Endothelial cell of umbilical vein (primary cell): Measurements from ENCODE around the gene PEX10. TPM values are rescaled to one million over a fixed set of nuclear protein-coding genes. Genes with fewer than 3 reads are reported as not detected.
"Not testable (repeated sequence)": the region's sequence is repeated elsewhere in the genome, so short reads cannot be mapped to it uniquely, and the experiment has no call there.

Source experiments
- BruUV-seq: library from RNA; stranded (reverse); fragments of 400-500 nt; replicated peaks from 2 replicates; lab custom pipeline; 2021; lab: Mats Ljungman, UMichigan
- CTCF ChIA-PET: fragments of 300-600, 350-600 bp; sonication (Branson Sonifier 250); formaldehyde crosslinking; loops from one replicate; lab custom pipeline; 2021; ENCODE audit warnings: antibody characterized with exemption, inconsistent platforms; lab: Charles Lee
- POLR2A ChIA-PET: fragments of 300-600, 350-600 bp; sonication (Branson Sonifier 250); formaldehyde crosslinking; loops from one replicate; lab custom pipeline; 2021; ENCODE audit warnings: antibody characterized with exemption, inconsistent platforms; lab: Charles Lee
- DNase-seq: peaks from one replicate; pipeline ENCODE4 v3.0.0-alpha.2; 2011; ENCODE audit warnings: low read depth, low spot score
- FAIRE-seq: peaks from 2 replicates; lab custom pipeline; 2011; peaks lifted over from hg19 to GRCh38; lab: Jason Lieb, UNC
- H2AFZ ChIP-seq: 2 replicates; pipeline ENCODE4 v1.6.0; 2012; ENCODE audit warnings: low read depth, low read length, control low read depth, inconsistent platforms
- H3K27ac ChIP-seq: 2 replicates; pipeline ENCODE4 v1.5.1; 2011; ENCODE audit warnings: low read depth, mild to moderate bottlenecking, control low read depth, low read length, moderate library complexity; ENCODE audit not compliant: insufficient read depth
- H3K27me3 ChIP-seq, 2 experiments: 2 replicates each; pipeline versions ENCODE4 v1.6.0 to v1.6.1; 2011; ENCODE audit warnings: low read length in 2 of 2, mixed read lengths in 1 of 2; ENCODE audit not compliant: control insufficient read depth in 2 of 2, insufficient read depth in 2 of 2
- H3K36me3 ChIP-seq, 2 experiments: 2 replicates in 1 of 2; 3 replicates in 1 of 2; pipeline ENCODE4 v1.5.1; 2011; ENCODE audit warnings: low read length in 2 of 2, mild to moderate bottlenecking in 1 of 2, moderate library complexity in 1 of 2; ENCODE audit not compliant: control insufficient read depth in 2 of 2, insufficient read depth in 2 of 2; ENCODE audit errors: extremely low read depth in 1 of 2
- H3K4me1 ChIP-seq: 3 replicates; pipeline ENCODE4 v1.5.1; 2011; ENCODE audit warnings: mild to moderate bottlenecking, low read length; ENCODE audit not compliant: control insufficient read depth, insufficient read depth; ENCODE audit errors: extremely low read depth
- H3K4me2 ChIP-seq: 2 replicates; pipeline ENCODE4 v1.6.1; 2011; ENCODE audit warnings: low read length, control low read depth, mixed read lengths; ENCODE audit not compliant: insufficient read depth
- H3K4me3 ChIP-seq, 3 experiments: fragments of 200-600 bp in 1 of 3; sonication (generic), shearing (Covaris generic) in 1 of 3; replicated peaks in 1 of 3; 2 replicates each; pipeline ENCODE4 v1.5.1; 2011 to 2016; ENCODE audit warnings: control low read depth in 3 of 3, low read length in 3 of 3, mild to moderate bottlenecking in 2 of 3, inconsistent platforms in 1 of 3, low read depth in 1 of 3, moderate library complexity in 1 of 3; ENCODE audit not compliant: insufficient read depth in 1 of 3
- H3K79me2 ChIP-seq: 2 replicates; pipeline ENCODE4 v1.6.0; 2012; ENCODE audit warnings: low read length, inconsistent platforms; ENCODE audit not compliant: control insufficient read depth, insufficient read depth
- H3K9ac ChIP-seq: replicated peaks from 2 replicates; pipeline ENCODE3; 2011; ENCODE audit warnings: low read length, control low read depth; ENCODE audit not compliant: insufficient read depth; ENCODE audit errors: extremely low read depth
- H3K9me1 ChIP-seq: replicated peaks from 3 replicates; pipeline ENCODE4 v1.6.0; 2011; ENCODE audit warnings: mild to moderate bottlenecking, low read length; ENCODE audit not compliant: control insufficient read depth, insufficient read depth; ENCODE audit errors: extremely low read depth
- H3K9me3 ChIP-seq: replicated peaks from 2 replicates; pipeline ENCODE4 v1.5.1; 2012; ENCODE audit warnings: low read length, inconsistent platforms; ENCODE audit not compliant: control insufficient read depth, insufficient read depth
- H4K20me1 ChIP-seq: replicated peaks from 2 replicates; pipeline ENCODE3; 2011; ENCODE audit warnings: mild to moderate bottlenecking, low read length; ENCODE audit not compliant: control insufficient read depth, insufficient read depth; ENCODE audit errors: extremely low read depth
- EZH2 ChIP-seq: IDR thresholded peaks from 2 replicates; pipeline ENCODE4 v1.6.1; 2012; ENCODE audit warnings: borderline replicate concordance, low read depth, mild to moderate bottlenecking, moderate library complexity, low read length, inconsistent platforms; ENCODE audit not compliant: severe bottlenecking
- FOS ChIP-seq: IDR thresholded peaks from 2 replicates; pipeline ENCODE4 v1.6.1; 2011; ENCODE audit warnings: mild to moderate bottlenecking, low read length, moderate library complexity, borderline replicate concordance; ENCODE audit not compliant: insufficient read depth
- GATA2 ChIP-seq: IDR thresholded peaks from 2 replicates; pipeline ENCODE4 v1.7.0; 2011; ENCODE audit warnings: low read depth, mild to moderate bottlenecking, moderate library complexity, mixed read lengths, low read length; ENCODE audit not compliant: insufficient read length, insufficient read depth
- JUN ChIP-seq: IDR thresholded peaks from 2 replicates; pipeline ENCODE4 v1.6.1; 2011; ENCODE audit warnings: borderline replicate concordance, low read depth; ENCODE audit not compliant: insufficient read length, insufficient read depth
- MYC ChIP-seq: IDR thresholded peaks from one replicate; pipeline ENCODE4 v1.6.1; 2011; ENCODE audit warnings: mild to moderate bottlenecking, low read depth, low read length
- POLR2A ChIP-seq: IDR thresholded peaks from 2 replicates; pipeline ENCODE4 v1.6.1; 2012; ENCODE audit warnings: low read depth, mild to moderate bottlenecking, control low read depth, low read length
- POLR2AphosphoS5 ChIP-seq: IDR thresholded peaks from 2 replicates; pipeline ENCODE4 v1.6.1; 2012; ENCODE audit warnings: low read depth, mild to moderate bottlenecking, control low read depth, low read length, moderate library complexity; ENCODE audit not compliant: insufficient read depth
- dilution Hi-C: fragments of 300-500 bp; cut with MboI; formaldehyde crosslinking; loops from one replicate; pipeline ENCODE4 v1.15.0; 2019; ENCODE audit warnings: low sequenced_read_pairs; ENCODE audit not compliant: extremely low pct_ligation_motif_present
- intact Hi-C: fragments of 100-400 bp; cut with micrococcal nuclease; formaldehyde crosslinking; loops from one replicate; pipeline ENCODE4 v1.10.0; 2022
- polyA plus RNA-seq, 4 experiments: library from polyadenylated mRNA; depleted of rRNA in 3 of 4; stranded (reverse) in 3 of 4; unstranded in 1 of 4; fragments of >200 nt; gene quantifications; 2 replicates each; pipeline versions ENCODE4 v1.2.1 to v1.2.3, GENCODE V29; 2011 to 2012; ENCODE audit warnings: missing spikeins in 1 of 4
- total RNA-seq: library from RNA; stranded (reverse); gene quantifications from 2 replicates; pipeline ENCODE4 v1.2.3, GENCODE V29; 2021
- TF ChIP-seq, protein P1 (sequence below): IDR thresholded peaks from 2 replicates; pipeline ENCODE4 v1.6.1; 2011; ENCODE audit not compliant: insufficient read depth, insufficient read length
- TF ChIP-seq, protein P2 (sequence below), 2 donors: IDR thresholded peaks; 1 replicate in 1 of 2; 2 replicates in 1 of 2; pipeline ENCODE4 v1.5.1; 2011; ENCODE audit warnings: low read length in 2 of 2, mild to moderate bottlenecking in 2 of 2, moderate library complexity in 2 of 2, control low read depth in 1 of 2, inconsistent platforms in 1 of 2, low read depth in 1 of 2; ENCODE audit not compliant: insufficient read depth in 1 of 2; ENCODE audit errors: extremely low read depth in 1 of 2

The PEX10 gene
- total and polyA plus RNA-seq, 2 donors (not counting 3 experiments of a cell fraction or from before 2014, with no cell fraction given), result 25.1 to 26.7 TPM

DNA sequence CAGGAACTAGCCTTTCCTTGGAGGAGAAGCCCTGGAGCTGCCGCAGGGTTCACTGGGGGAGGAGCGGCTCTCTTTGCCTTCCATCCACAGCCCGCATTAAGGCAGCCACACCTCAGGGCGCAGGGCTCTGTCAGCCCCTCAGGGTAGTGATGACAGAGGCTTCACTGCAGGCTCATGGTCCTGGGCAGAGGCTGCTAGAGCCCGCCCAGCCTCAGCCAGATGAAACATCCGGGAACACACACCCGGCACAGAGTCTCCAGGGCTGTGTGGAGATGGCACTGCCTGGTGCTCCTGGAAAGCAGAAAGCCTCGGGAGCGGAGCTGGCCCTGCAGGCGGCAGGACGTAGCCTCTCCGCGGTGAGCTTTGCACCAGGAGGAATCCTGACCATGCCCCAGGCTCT, 29.4 kb upstream of the PEX10 start:
- Histone ChIP-seq H3K9ac (no peak overlapping the region), H2AFZ (no peak overlapping the region)

DNA sequence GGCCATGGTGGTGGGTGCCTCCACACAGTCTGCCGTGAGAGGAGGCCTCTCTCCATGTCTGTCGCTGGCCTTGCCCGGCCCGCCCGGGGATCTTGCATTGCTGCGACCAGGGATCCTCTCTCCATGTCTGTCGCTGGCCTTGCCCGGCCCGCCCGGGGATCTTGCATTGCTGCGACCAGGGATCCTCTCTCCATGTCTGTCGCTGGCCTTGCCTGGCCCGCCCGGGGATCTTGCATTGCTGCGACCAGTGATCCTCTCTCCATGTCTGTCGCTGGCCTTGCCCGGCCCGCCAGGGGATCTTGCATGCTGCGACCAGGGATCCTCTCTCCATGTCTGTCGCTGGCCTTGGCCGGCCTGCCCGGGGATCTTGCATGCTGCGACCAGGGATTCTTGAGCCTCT, 28.0 kb upstream of the PEX10 start:
- H2AFZ ChIP-seq, dilution Hi-C loops, H3K9me3 ChIP-seq, H3K4me2 ChIP-seq, BruUV-seq, H3K79me2 ChIP-seq, H3K36me3 ChIP-seq, H3K4me1 ChIP-seq, H3K27ac ChIP-seq, DNase-seq, H3K4me3 ChIP-seq, intact Hi-C loops, H3K9ac ChIP-seq, H4K20me1 ChIP-seq, POLR2A ChIA-PET, CTCF ChIA-PET, H3K9me1 ChIP-seq: not testable (repeated sequence)
- H3K27me3 ChIP-seq, result peaks cover 6 to 13% of the 10 kb centered on the region in 2 experiments
- FAIRE-seq, result peak; percentile 90

More for the DNA sequence above, 29.4 kb upstream of the PEX10 start:
- H3K4me3 ChIP-seq, result no peak overlapping the region
- H3K36me3 ChIP-seq, result no peaks in the 10 kb centered on the region
- no peak for FAIRE-seq
- H3K79me2 ChIP-seq, result no peaks in the 10 kb centered on the region
- no peak overlapping the region for H3K4me2 ChIP-seq
- TF ChIP-seq, protein P1, sequence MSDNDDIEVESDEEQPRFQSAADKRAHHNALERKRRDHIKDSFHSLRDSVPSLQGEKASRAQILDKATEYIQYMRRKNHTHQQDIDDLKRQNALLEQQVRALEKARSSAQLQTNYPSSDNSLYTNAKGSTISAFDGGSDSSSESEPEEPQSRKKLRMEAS, result no peak
- no peak for TF ChIP-seq POLR2A
- TF ChIP-seq, protein P2, sequence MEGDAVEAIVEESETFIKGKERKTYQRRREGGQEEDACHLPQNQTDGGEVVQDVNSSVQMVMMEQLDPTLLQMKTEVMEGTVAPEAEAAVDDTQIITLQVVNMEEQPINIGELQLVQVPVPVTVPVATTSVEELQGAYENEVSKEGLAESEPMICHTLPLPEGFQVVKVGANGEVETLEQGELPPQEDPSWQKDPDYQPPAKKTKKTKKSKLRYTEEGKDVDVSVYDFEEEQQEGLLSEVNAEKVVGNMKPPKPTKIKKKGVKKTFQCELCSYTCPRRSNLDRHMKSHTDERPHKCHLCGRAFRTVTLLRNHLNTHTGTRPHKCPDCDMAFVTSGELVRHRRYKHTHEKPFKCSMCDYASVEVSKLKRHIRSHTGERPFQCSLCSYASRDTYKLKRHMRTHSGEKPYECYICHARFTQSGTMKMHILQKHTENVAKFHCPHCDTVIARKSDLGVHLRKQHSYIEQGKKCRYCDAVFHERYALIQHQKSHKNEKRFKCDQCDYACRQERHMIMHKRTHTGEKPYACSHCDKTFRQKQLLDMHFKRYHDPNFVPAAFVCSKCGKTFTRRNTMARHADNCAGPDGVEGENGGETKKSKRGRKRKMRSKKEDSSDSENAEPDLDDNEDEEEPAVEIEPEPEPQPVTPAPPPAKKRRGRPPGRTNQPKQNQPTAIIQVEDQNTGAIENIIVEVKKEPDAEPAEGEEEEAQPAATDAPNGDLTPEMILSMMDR (IDR thresholded peaks at IDR 0.05; ENCODE audit: extremely low read depth in 1 of 2, insufficient read depth in 1 of 2, low read depth in 1 of 2, low read length in 2 of 2), result no peak
- TF ChIP-seq GATA2, result no peak
- TF ChIP-seq MYC, result no peak
- no peak for TF ChIP-seq POLR2AphosphoS5
- no peak for TF ChIP-seq EZH2
- no peak for TF ChIP-seq FOS
- TF ChIP-seq JUN, result no peak
- no peak for DNase-seq
- dilution Hi-C loops, result no loop called here
- peaks cover 4% of the 10 kb centered on the region for H3K4me1 ChIP-seq
- H3K9me1 ChIP-seq, result no peaks in the 10 kb centered on the region
- POLR2A ChIA-PET, result no interaction called here
- intact Hi-C loops, result loop anchor here (2.0 kb wide), 1 partner anchor 105 kb away; no protein-coding TSS in a partner anchor
- H4K20me1 ChIP-seq, result no peaks in the 10 kb centered on the region
- no peak overlapping the region for H3K27ac ChIP-seq
- CTCF ChIA-PET, result no interaction called here
- peaks cover 6 to 13% of the 10 kb centered on the region in 2 experiments for H3K27me3 ChIP-seq
- no peaks in the 10 kb centered on the region for H3K9me3 ChIP-seq
- no TSS peak for BruUV-seq
